ENCODE measurements around the gene ZNF414. TPM values are rescaled to one million over a fixed set of nuclear protein-coding genes. Genes with fewer than 3 reads are reported as not detected.
A peak's percentile ranks its signal among the peaks of the same experiment; 100 is the strongest.
"Not testable (repeated sequence)": the region's sequence is repeated elsewhere in the genome, so short reads cannot be mapped to it uniquely, and the experiment has no call there.

Gene ZNF414
- 3.3 and 5.3 TPM in 2 replicates for total RNA-seq (2012; rRNA removed)

- peaks cover 28% of the 10 kb centered on the region for H3K4me1 ChIP-seq (ENCODE audit: control insufficient read depth, insufficient read depth, low read length)
- H3K4me2 ChIP-seq (ENCODE audit: low read length): peak within 1 kb of the TSS; percentile 89
- H3K9ac ChIP-seq (ENCODE audit: low read depth, low read length): peak within 1 kb of the TSS; percentile 100
- no peaks in the 10 kb centered on the region for H3K9me3 ChIP-seq (replicated peaks; ENCODE audit: low read length)
- H3K36me3 ChIP-seq (ENCODE audit: insufficient read depth, low read length): peaks cover 4% of the 10 kb centered on the region
- H3K27me3 ChIP-seq (ENCODE audit: control insufficient read depth, insufficient read depth, low read length): no peaks in the 10 kb centered on the region
- peak within 1 kb of the TSS; percentile 96 for H3K4me3 ChIP-seq (ENCODE audit: low read length)
Measured at GRCh38 chr19:8513687-8514504, at the start of gene ZNF414. TSS of gene ZNF414 (minus strand) at chr19:8514167. CDS start at chr19:8514046, 121 bp downstream.

- Histone ChIP-seq H3K4me2 (ENCODE audit: low read length) (no peak overlapping the region), H3K9me3 (replicated peaks; ENCODE audit: low read length) (no peaks in the 10 kb centered on the region), H3K36me3 (ENCODE audit: insufficient read depth, low read length) (no peaks in the 10 kb centered on the region), H3K9ac (ENCODE audit: low read depth, low read length) (no peak overlapping the region), H3K27me3 (ENCODE audit: control insufficient read depth, insufficient read depth, low read length) (no peaks in the 10 kb centered on the region), H3K4me1 (ENCODE audit: control insufficient read depth, insufficient read depth, low read length) (no peaks in the 10 kb centered on the region), H3K4me3 (ENCODE audit: low read length) (no peak overlapping the region)
Measured at GRCh38 chr19:8561075-8561764, 47.3 kb upstream of the ZNF414 start.

GRCh38 chr19:8558325-8558724, 44.4 kb upstream of the ZNF414 start:
- no peak overlapping the region for H3K4me3 ChIP-seq (ENCODE audit: low read length)
- H3K36me3 ChIP-seq (ENCODE audit: insufficient read depth, low read length): no peaks in the 10 kb centered on the region
- no peaks in the 10 kb centered on the region for H3K4me1 ChIP-seq (ENCODE audit: control insufficient read depth, insufficient read depth, low read length)
- H3K4me2 ChIP-seq (ENCODE audit: low read length): no peak overlapping the region
- H3K9me3 ChIP-seq (replicated peaks; ENCODE audit: low read length): no peaks in the 10 kb centered on the region
- H3K27me3 ChIP-seq (ENCODE audit: control insufficient read depth, insufficient read depth, low read length): no peaks in the 10 kb centered on the region
- no peak overlapping the region for H3K9ac ChIP-seq (ENCODE audit: low read depth, low read length)

DNA sequence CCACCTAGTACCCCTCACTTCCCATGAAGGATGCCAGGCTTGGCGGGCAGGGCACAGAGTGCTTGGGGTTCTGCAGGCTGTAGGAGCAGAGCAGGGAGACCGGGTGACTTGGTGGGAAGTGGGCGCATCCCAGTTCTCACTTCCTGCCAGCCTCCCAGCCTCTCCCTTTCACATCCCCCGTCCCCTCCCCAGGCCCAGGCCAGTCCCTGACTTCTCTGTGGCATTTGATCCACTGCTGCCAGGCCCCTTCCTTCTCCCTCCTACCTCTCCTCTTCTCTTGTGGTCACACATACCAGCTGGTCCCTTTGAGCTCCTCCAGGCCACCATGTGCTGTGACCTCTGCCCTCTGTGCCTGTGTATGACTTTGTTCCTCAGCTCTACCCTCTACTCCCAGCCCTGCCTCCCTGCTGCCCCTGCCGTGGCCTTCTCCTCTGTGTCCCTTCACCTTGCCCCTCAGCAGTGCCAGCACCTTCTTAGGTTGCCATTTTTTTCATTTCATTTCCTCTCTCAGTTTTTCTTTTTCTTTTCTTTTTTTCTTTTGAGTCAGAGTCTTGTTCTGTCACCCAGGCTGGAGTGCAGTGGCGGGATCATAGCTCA, 43.8 kb upstream of the ZNF414 start:
- H3K4me1 ChIP-seq (ENCODE audit: control insufficient read depth, insufficient read depth, low read length): no peaks in the 10 kb centered on the region
- no peak overlapping the region for H3K4me2 ChIP-seq (ENCODE audit: low read length)
- H3K27me3 ChIP-seq (ENCODE audit: control insufficient read depth, insufficient read depth, low read length): no peaks in the 10 kb centered on the region
- no peaks in the 10 kb centered on the region for H3K36me3 ChIP-seq (ENCODE audit: insufficient read depth, low read length)
- no peak overlapping the region for H3K4me3 ChIP-seq (ENCODE audit: low read length)
- H3K9me3 ChIP-seq (replicated peaks; ENCODE audit: low read length): no peaks in the 10 kb centered on the region
- H3K9ac ChIP-seq (ENCODE audit: low read depth, low read length): no peak overlapping the region

GRCh38 chr19:8553729-8554128, 39.8 kb upstream of the ZNF414 start:
- H3K36me3 ChIP-seq (ENCODE audit: insufficient read depth, low read length): not testable (repeated sequence)

DNA sequence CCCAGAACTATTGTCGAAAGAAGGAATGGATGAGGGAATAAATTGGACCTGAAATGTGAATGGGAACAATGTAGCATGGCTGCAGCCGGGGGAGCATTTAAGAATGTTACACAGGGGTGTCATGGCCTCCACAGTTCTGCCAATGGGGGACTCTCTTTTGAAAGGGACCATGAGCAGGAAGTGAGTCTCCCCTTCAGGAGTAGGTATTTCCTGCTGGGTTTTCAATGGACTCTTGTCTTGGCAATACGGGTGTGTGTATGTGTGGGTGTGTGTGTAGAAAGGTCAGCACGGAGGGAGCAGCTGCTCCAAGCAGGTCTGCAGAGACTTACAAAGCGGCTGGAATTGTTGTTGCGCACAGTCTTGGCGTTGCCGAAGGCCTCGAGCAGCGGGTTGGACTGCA, 38.8 kb upstream of the ZNF414 start:
- Histone ChIP-seq H3K27me3 (ENCODE audit: control insufficient read depth, insufficient read depth, low read length) (no peaks in the 10 kb centered on the region), H3K36me3 (ENCODE audit: insufficient read depth, low read length) (no peaks in the 10 kb centered on the region), H3K4me2 (ENCODE audit: low read length) (no peak overlapping the region), H3K4me1 (ENCODE audit: control insufficient read depth, insufficient read depth, low read length) (no peaks in the 10 kb centered on the region), H3K9ac (ENCODE audit: low read depth, low read length) (no peak overlapping the region), H3K4me3 (ENCODE audit: low read length) (no peak overlapping the region), H3K9me3 (replicated peaks; ENCODE audit: low read length) (no peaks in the 10 kb centered on the region)

More at GRCh38 chr19:8553729-8554128, 39.8 kb upstream of the ZNF414 start:
- H3K4me3 ChIP-seq (ENCODE audit: low read length); H3K9me3 ChIP-seq (replicated peaks; ENCODE audit: low read length); H3K9ac ChIP-seq (ENCODE audit: low read depth, low read length); H3K27me3 ChIP-seq (ENCODE audit: control insufficient read depth, insufficient read depth, low read length); H3K4me1 ChIP-seq (ENCODE audit: control insufficient read depth, insufficient read depth, low read length); H3K4me2 ChIP-seq (ENCODE audit: low read length): not testable (repeated sequence)

GRCh38 chr19:8550070-8550469, 36.1 kb upstream of the ZNF414 start:
- Histone ChIP-seq H3K4me3 (ENCODE audit: low read length) (no peak overlapping the region), H3K9me3 (replicated peaks; ENCODE audit: low read length) (no peaks in the 10 kb centered on the region), H3K27me3 (ENCODE audit: control insufficient read depth, insufficient read depth, low read length) (no peaks in the 10 kb centered on the region), H3K4me2 (ENCODE audit: low read length) (no peak overlapping the region), H3K9ac (ENCODE audit: low read depth, low read length) (no peak overlapping the region), H3K4me1 (ENCODE audit: control insufficient read depth, insufficient read depth, low read length) (no peaks in the 10 kb centered on the region), H3K36me3 (ENCODE audit: insufficient read depth, low read length) (peaks cover 2% of the 10 kb centered on the region)

GRCh38 chr19:8545743-8546142, 31.8 kb upstream of the ZNF414 start:
- Histone ChIP-seq H3K4me1 (ENCODE audit: control insufficient read depth, insufficient read depth, low read length) (peaks cover 1% of the 10 kb centered on the region), H3K36me3 (ENCODE audit: insufficient read depth, low read length) (peaks cover 2% of the 10 kb centered on the region), H3K9me3 (replicated peaks; ENCODE audit: low read length) (no peaks in the 10 kb centered on the region), H3K27me3 (ENCODE audit: control insufficient read depth, insufficient read depth, low read length) (no peaks in the 10 kb centered on the region), H3K4me2 (ENCODE audit: low read length) (no peak overlapping the region), H3K4me3 (ENCODE audit: low read length) (no peak overlapping the region), H3K9ac (ENCODE audit: low read depth, low read length) (no peak overlapping the region)

- Histone ChIP-seq H3K4me3 (ENCODE audit: low read length) (no peak overlapping the region), H3K9me3 (replicated peaks; ENCODE audit: low read length) (no peaks in the 10 kb centered on the region), H3K27me3 (ENCODE audit: control insufficient read depth, insufficient read depth, low read length) (no peaks in the 10 kb centered on the region), H3K9ac (ENCODE audit: low read depth, low read length) (no peak overlapping the region), H3K36me3 (ENCODE audit: insufficient read depth, low read length) (peaks cover 2% of the 10 kb centered on the region), H3K4me1 (ENCODE audit: control insufficient read depth, insufficient read depth, low read length) (peaks cover 3% of the 10 kb centered on the region), H3K4me2 (ENCODE audit: low read length) (no peak overlapping the region)
Measured at GRCh38 chr19:8544168-8544567, 30.2 kb upstream of the ZNF414 start.

DNA sequence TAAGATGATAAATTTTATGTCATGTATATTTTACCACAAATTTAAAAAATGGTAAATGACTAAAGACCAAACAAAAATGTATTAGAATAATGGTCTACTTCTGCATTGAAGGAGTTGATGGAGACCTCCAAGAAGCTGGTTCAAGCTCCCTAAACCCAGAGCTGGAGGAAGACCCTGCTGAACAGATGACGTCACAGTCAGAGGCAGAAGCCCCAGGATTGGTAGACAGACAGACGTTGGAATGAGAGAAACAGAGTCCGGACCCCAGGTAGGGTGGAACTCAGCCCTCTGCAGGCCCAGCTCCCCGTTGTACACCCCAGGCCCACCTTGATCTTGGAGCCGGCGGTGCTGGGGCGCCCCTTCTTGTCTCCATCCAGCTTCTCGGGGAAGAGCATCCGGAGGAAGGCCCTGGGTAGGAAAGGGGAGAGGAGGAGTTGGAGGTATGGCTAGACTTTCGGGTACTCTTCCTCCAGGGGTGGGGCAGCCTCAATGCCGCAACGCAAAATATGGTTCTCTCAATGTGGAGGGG, 25.7 kb upstream of the ZNF414 start:
- H3K9me3 ChIP-seq (replicated peaks; ENCODE audit: low read length): no peaks in the 10 kb centered on the region
- no peaks in the 10 kb centered on the region for H3K27me3 ChIP-seq (ENCODE audit: control insufficient read depth, insufficient read depth, low read length)
- H3K4me3 ChIP-seq (ENCODE audit: low read length): no peak overlapping the region
- H3K4me1 ChIP-seq (ENCODE audit: control insufficient read depth, insufficient read depth, low read length): peaks cover 3% of the 10 kb centered on the region
- H3K36me3 ChIP-seq (ENCODE audit: insufficient read depth, low read length): no peaks in the 10 kb centered on the region
- H3K4me2 ChIP-seq (ENCODE audit: low read length): no peak overlapping the region
- no peak overlapping the region for H3K9ac ChIP-seq (ENCODE audit: low read depth, low read length)

DNA sequence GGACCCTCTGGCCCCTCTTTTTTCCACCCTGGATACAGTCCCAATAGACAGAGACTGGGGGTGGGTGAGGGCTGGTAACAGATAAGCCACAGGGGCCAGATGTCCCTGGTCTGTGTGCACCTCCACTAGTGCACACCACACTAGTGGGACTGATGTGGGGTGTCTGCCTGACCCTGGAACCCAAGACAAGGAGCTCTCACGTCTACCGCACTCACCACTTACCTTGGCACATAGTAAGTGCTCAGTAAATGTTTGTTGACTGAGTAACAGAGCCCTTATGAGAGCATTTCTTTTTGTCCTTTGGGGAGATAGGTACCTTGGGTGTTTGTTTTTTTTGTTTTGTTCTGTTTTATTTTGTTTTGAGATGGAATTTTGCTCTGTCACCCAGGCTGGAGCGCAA, 23.1 kb upstream of the ZNF414 start:
- Histone ChIP-seq H3K36me3 (ENCODE audit: insufficient read depth, low read length) (no peaks in the 10 kb centered on the region), H3K4me2 (ENCODE audit: low read length) (no peak overlapping the region), H3K27me3 (ENCODE audit: control insufficient read depth, insufficient read depth, low read length) (no peaks in the 10 kb centered on the region), H3K4me3 (ENCODE audit: low read length) (no peak overlapping the region), H3K4me1 (ENCODE audit: control insufficient read depth, insufficient read depth, low read length) (peaks cover 3% of the 10 kb centered on the region), H3K9me3 (replicated peaks; ENCODE audit: low read length) (no peaks in the 10 kb centered on the region), H3K9ac (ENCODE audit: low read depth, low read length) (no peak overlapping the region)

Data from skeletal muscle satellite cell (primary cell).